CD4-positive, CD25-positive, alpha-beta regulatory T cell (primary cell): ENCODE measurements around the gene SLC2A4RG. TPM values are rescaled to one million over a fixed set of nuclear protein-coding genes. Genes with fewer than 3 reads are reported as not detected.

Experiments used
- ATAC-seq, 2 donors: fragments of 150-1000 bp; cut with Tn5 transposase; one replicate each; pipeline ENCODE4 v1.10.0; 2021; ENCODE audit warnings: low read depth in 2 of 2, moderate number of reproducible peaks in 2 of 2, moderate library complexity in 1 of 2
- DNase-seq, 3 donors: peaks; one replicate each; pipeline versions ENCODE4 v3.0.0 to v3.0.0-alpha.2; 2012 to 2022; ENCODE audit warnings: mixed read lengths in 1 of 3
- H3K27ac ChIP-seq: one replicate; pipeline ENCODE4 v1.7.0; 2013; ENCODE audit warnings: mild to moderate bottlenecking, low read length; ENCODE audit not compliant: insufficient read depth, poor library complexity, severe bottlenecking
- H3K27me3 ChIP-seq: one replicate; pipeline ENCODE4 v1.7.0; 2013; ENCODE audit warnings: low read length; ENCODE audit not compliant: control insufficient read depth, insufficient read depth
- H3K36me3 ChIP-seq: one replicate; pipeline ENCODE4 v1.7.0; 2013; ENCODE audit warnings: mild to moderate bottlenecking, low read length, moderate library complexity; ENCODE audit not compliant: control insufficient read depth, insufficient read depth
- H3K4me1 ChIP-seq: 2 replicates; pipeline ENCODE4 v1.7.0; 2013; ENCODE audit warnings: mild to moderate bottlenecking, low read length; ENCODE audit not compliant: insufficient read depth, control insufficient read depth, poor library complexity, severe bottlenecking
- H3K4me3 ChIP-seq: one replicate; pipeline ENCODE4 v1.7.0; 2013; ENCODE audit warnings: low read depth, mild to moderate bottlenecking, low read length, moderate library complexity
- H3K9me3 ChIP-seq, 2 experiments: 1 replicate in 1 of 2; 2 replicates in 1 of 2; pipeline ENCODE4 v1.7.0; 2013; ENCODE audit warnings: low read length in 2 of 2, mild to moderate bottlenecking in 1 of 2, moderate library complexity in 1 of 2; ENCODE audit not compliant: control insufficient read depth in 2 of 2
- H3K27ac Mint-ChIP-seq, 3 donors: one replicate each; pipeline ENCODE4 v1.8.0; 2020 to 2022; ENCODE audit warnings: mild to moderate bottlenecking in 3 of 3, mixed read lengths in 3 of 3, moderate library complexity in 2 of 3
- H3K27me3 Mint-ChIP-seq: one replicate; pipeline ENCODE4 v1.8.0; 2022; ENCODE audit warnings: mild to moderate bottlenecking, mixed read lengths
- H3K36me3 Mint-ChIP-seq: one replicate; pipeline ENCODE4 v1.8.0; 2020; ENCODE audit warnings: mixed read lengths
- H3K4me1 Mint-ChIP-seq, 4 donors: one replicate each; pipeline ENCODE4 v1.8.0; 2020 to 2022; ENCODE audit warnings: mixed read lengths in 4 of 4, mild to moderate bottlenecking in 1 of 4
- H3K4me3 Mint-ChIP-seq, 4 donors: one replicate each; pipeline ENCODE4 v1.8.0; 2020 to 2022; ENCODE audit warnings: mild to moderate bottlenecking in 4 of 4, mixed read lengths in 4 of 4, moderate library complexity in 3 of 4
- H3K9me3 Mint-ChIP-seq, 7 donors: one replicate each; pipeline ENCODE4 v1.8.0; 2020 to 2022; ENCODE audit warnings: mixed read lengths in 7 of 7, mild to moderate bottlenecking in 3 of 7, moderate library complexity in 2 of 7
- polyA plus RNA-seq, 4 donors: library from polyadenylated mRNA; unstranded; fragments of 300-500 nt; fragmentation: Illumina TruSeq; gene quantifications; one replicate each; pipeline ENCODE4 v1.2.3, GENCODE V29; 2021
- total RNA-seq: library from RNA; stranded (reverse); gene quantifications from one replicate; pipeline ENCODE4 v1.2.3, GENCODE V29; 2022

SLC2A4RG gene
- total and polyA plus RNA-seq, 5 donors from 2014 or later, result 2.9 to 110 (median 4.8) TPM

- H3K27me3 ChIP-seq, result no peaks in the 10 kb centered on the region
- peaks cover 38% of the 10 kb centered on the region for H3K36me3 ChIP-seq
- no peak for DNase-seq
- Mint-ChIP-seq H3K4me3 (peak overlapping the region; percentile 87 to 94 (median 92)), H3K36me3 (peaks cover 14% of the 10 kb centered on the region), H3K27me3 (no peaks in the 10 kb centered on the region), H3K4me1 (peaks cover 12 to 46% (median 20%) of the 10 kb centered on the region in 4 donors), H3K27ac (peak overlapping the region; percentile 87 to 97 (median 91)), H3K9me3 (no peaks in the 10 kb centered on the region)
- H3K4me3 ChIP-seq, result peak overlapping the region; percentile 59
- no peaks in the 10 kb centered on the region for H3K9me3 ChIP-seq
- ATAC-seq, result no peak
- peak overlapping the region; percentile 82 for H3K27ac ChIP-seq
- peaks cover 35% of the 10 kb centered on the region for H3K4me1 ChIP-seq
Measured at GRCh38 chr20:63706027-63706695, 33.4 kb upstream of the SLC2A4RG start.

- peak; percentile 42 to 78 (median 60) for DNase-seq
- H3K27me3 ChIP-seq, result no peaks in the 10 kb centered on the region
- Mint-ChIP-seq H3K27ac (peak overlapping the region; percentile 87 to 97 (median 91)), H3K36me3 (peaks cover 18% of the 10 kb centered on the region), H3K4me1 (peaks cover 14 to 53% (median 22%) of the 10 kb centered on the region in 4 donors), H3K4me3 (peak overlapping the region; percentile 87 to 94 (median 92)), H3K9me3 (no peaks in the 10 kb centered on the region), H3K27me3 (no peaks in the 10 kb centered on the region)
- ATAC-seq, result peak; percentile 44 to 46
- H3K27ac ChIP-seq, result peak overlapping the region; percentile 82
- H3K4me1 ChIP-seq, result peaks cover 36% of the 10 kb centered on the region
- no peaks in the 10 kb centered on the region for H3K9me3 ChIP-seq
- H3K36me3 ChIP-seq, result peaks cover 46% of the 10 kb centered on the region
- peak overlapping the region; percentile 59 for H3K4me3 ChIP-seq
Measured at GRCh38 chr20:63706852-63707557, 32.6 kb upstream of the SLC2A4RG start.

GRCh38 chr20:63707558-63708300 lies 31.8 kb upstream of the SLC2A4RG start, which contains the start of the genes ARFRP1 and ZGPAT:
Gene ARFRP1, minus strand, starts transcription at chr20:63707976. Its CDS starts 885 bp downstream, at chr20:63707091.
Gene ZGPAT, plus strand, starts transcription at chr20:63708039. Its CDS starts 542 bp downstream, at chr20:63708581.
- Mint-ChIP-seq H3K27me3 (no peaks in the 10 kb centered on the region), H3K4me1 (peaks cover 21 to 59% (median 28%) of the 10 kb centered on the region in 4 donors), H3K27ac (peak within 1 kb of the TSS; percentile 89 to 97 (median 91)), H3K4me3 (peak within 1 kb of the TSS; percentile 87 to 94 (median 92)), H3K36me3 (peaks cover 25% of the 10 kb centered on the region), H3K9me3 (peaks cover 0 to 2% (median 0%) of the 10 kb centered on the region in 7 donors)
- DNase-seq, result peak; percentile 82 to 95 (median 88)
- peaks cover 36% of the 10 kb centered on the region for H3K4me1 ChIP-seq
- no peaks in the 10 kb centered on the region for H3K27me3 ChIP-seq
- ATAC-seq, result peak; percentile 87 to 90
- peak within 1 kb of the TSS; percentile 82 for H3K27ac ChIP-seq
- H3K4me3 ChIP-seq, result peak within 1 kb of the TSS; percentile 59
- H3K36me3 ChIP-seq, result peaks cover 52% of the 10 kb centered on the region
- no peaks in the 10 kb centered on the region for H3K9me3 ChIP-seq

GRCh38 chr20:63708301-63709148 lies 31.1 kb upstream of the SLC2A4RG start:
- Histone ChIP-seq H3K4me3 (peak overlapping the region; percentile 18), H3K36me3 (peaks cover 56% of the 10 kb centered on the region), H3K9me3 (no peaks in the 10 kb centered on the region), H3K27ac (peak overlapping the region; percentile 82), H3K4me1 (peaks cover 36% of the 10 kb centered on the region), H3K27me3 (no peaks in the 10 kb centered on the region)
- Mint-ChIP-seq H3K27ac (peak overlapping the region; percentile 48 to 89 (median 60)), H3K9me3 (peaks cover 0 to 2% (median 0%) of the 10 kb centered on the region in 7 donors), H3K4me1 (peaks cover 21 to 58% (median 29%) of the 10 kb centered on the region in 4 donors), H3K4me3 (peak overlapping the region; percentile 78 to 94 (median 80)), H3K36me3 (peaks cover 28% of the 10 kb centered on the region), H3K27me3 (no peaks in the 10 kb centered on the region)
- ATAC-seq (no peak), DNase-seq (no peak)

- Histone ChIP-seq H3K27ac (no peak overlapping the region), H3K9me3 (no peaks in the 10 kb centered on the region), H3K4me3 (no peak overlapping the region), H3K4me1 (peaks cover 36% of the 10 kb centered on the region), H3K36me3 (peaks cover 58% of the 10 kb centered on the region), H3K27me3 (no peaks in the 10 kb centered on the region)
- Mint-ChIP-seq H3K36me3 (peaks cover 31% of the 10 kb centered on the region), H3K4me1 (peaks cover 21 to 58% (median 29%) of the 10 kb centered on the region in 4 donors), H3K4me3 (peak overlapping the region; percentile 77 to 94 (median 80)), H3K9me3 (peaks cover 0 to 2% (median 0%) of the 10 kb centered on the region in 7 donors), H3K27ac (peak overlapping the region; percentile 48 to 89 (median 60)), H3K27me3 (no peaks in the 10 kb centered on the region)
- ATAC-seq (no peak), DNase-seq (no peak)
Measured at GRCh38 chr20:63709149-63709527, 30.4 kb upstream of the SLC2A4RG start.

- peaks cover 41% of the 10 kb centered on the region for H3K36me3 Mint-ChIP-seq
- peaks cover 3 to 11% of the 10 kb centered on the region in 2 experiments for H3K9me3 ChIP-seq
- no peak for DNase-seq
- H3K4me3 Mint-ChIP-seq, result peak overlapping the region; percentile 66 to 95 (median 79)
- H3K27me3 Mint-ChIP-seq, result no peaks in the 10 kb centered on the region
- H3K4me3 ChIP-seq, result no peak overlapping the region
- ATAC-seq, result no peak
- H3K27me3 ChIP-seq, result no peaks in the 10 kb centered on the region
- no peak overlapping the region for H3K27ac ChIP-seq
- H3K27ac Mint-ChIP-seq, result no peak overlapping the region
- peaks cover 32% of the 10 kb centered on the region for H3K4me1 ChIP-seq
- H3K4me1 Mint-ChIP-seq, result peaks cover 21 to 56% (median 31%) of the 10 kb centered on the region in 4 donors
- peaks cover 0 to 8% (median 2%) of the 10 kb centered on the region in 7 donors for H3K9me3 Mint-ChIP-seq
- peaks cover 55% of the 10 kb centered on the region for H3K36me3 ChIP-seq
Measured at GRCh38 chr20:63711085-63711645, 28.4 kb upstream of the SLC2A4RG start.
